HepG2 (cell line): ENCODE data around the gene RSBN1. TPM values are rescaled to one million over a fixed set of nuclear protein-coding genes. Genes with fewer than 3 reads are reported as not detected.
A peak's percentile ranks its signal among the peaks of the same experiment; 100 is the strongest.

Experiments used
- ATAC-seq: fragments of 200-7000 bp; cut with Tn5 transposase; 3 replicates; pipeline ENCODE4 v1.9.1; 2020; ENCODE audit warnings: mild to moderate bottlenecking, moderate library complexity
- BruUV-seq: library from RNA; stranded (reverse); fragments of 400-500 nt; replicated peaks from 2 replicates; lab custom pipeline; 2021; lab: Mats Ljungman, UMichigan
- CTCF ChIA-PET: fragments of 300-600 bp; formaldehyde crosslinking; extraction: SDS; loops from one replicate; lab custom pipeline; 2021; ENCODE audit warnings: low total read pairs, inconsistent platforms, low intra/inter-chr PET ratio; lab: Yijun Ruan, JAX
- POLR2A ChIA-PET: fragments of 350-600 bp; sonication (Branson Sonifier 250); formaldehyde crosslinking; loops from one replicate; lab custom pipeline; 2020; ENCODE audit warnings: antibody characterized with exemption, inconsistent platforms; lab: Yijun Ruan, JAX
- DNase-seq: peaks from one replicate; pipeline ENCODE4 v3.0.0-alpha.2; 2015; ENCODE audit warnings: low spot score
- FAIRE-seq: peaks from 3 replicates; lab custom pipeline; 2011; peaks lifted over from hg19 to GRCh38; lab: Jason Lieb, UNC
- H2AFZ ChIP-seq: one replicate; pipeline ENCODE4 v1.6.1; 2011; ENCODE audit warnings: low read length, inconsistent platforms
- H3K27ac ChIP-seq: fragments of 300-600 bp; 3 replicates; pipeline ENCODE4 v1.8.0; 2011; ENCODE audit warnings: mixed run types, mild to moderate bottlenecking, mixed read lengths, low read length, inconsistent platforms; ENCODE audit not compliant: insufficient read depth; ENCODE audit errors: extremely low read length
- H3K27me3 ChIP-seq, 2 experiments: fragments of 200-600 bp in 1 of 2; 2 replicates in 1 of 2; 3 replicates in 1 of 2; pipeline versions ENCODE4 v1.6.0 to v1.8.0; 2011; ENCODE audit warnings: low read length in 2 of 2, mild to moderate bottlenecking in 2 of 2, moderate library complexity in 2 of 2, inconsistent platforms in 1 of 2; ENCODE audit not compliant: insufficient read depth in 2 of 2, control insufficient read depth in 1 of 2
- H3K36me3 ChIP-seq, 2 experiments: fragments of 200-600 bp in 1 of 2; replicated peaks in 1 of 2; 2 replicates in 1 of 2; 3 replicates in 1 of 2; pipeline versions ENCODE4 v1.5.1 to v1.8.0; 2011; ENCODE audit warnings: low read length in 2 of 2, inconsistent platforms in 1 of 2; ENCODE audit not compliant: insufficient read depth in 2 of 2, control insufficient read depth in 1 of 2
- H3K4me1 ChIP-seq: 2 replicates; pipeline ENCODE4 v1.5.1; 2012; ENCODE audit warnings: low read length, inconsistent platforms; ENCODE audit not compliant: insufficient read depth
- H3K4me2 ChIP-seq: 2 replicates; pipeline ENCODE4 v1.6.0; 2011; ENCODE audit warnings: low read depth, low read length, inconsistent platforms
- H3K4me3 ChIP-seq, 3 experiments: fragments of 200-600 bp in 1 of 3; sonication (generic), shearing (Covaris generic) in 1 of 3; replicated peaks in 1 of 3; 2 replicates each; pipeline ENCODE4 v1.5.1; 2011 to 2016; ENCODE audit warnings: low read length in 3 of 3, inconsistent platforms in 2 of 3, low read depth in 2 of 3, mild to moderate bottlenecking in 2 of 3, control low read depth in 1 of 3, mixed read lengths in 1 of 3; ENCODE audit not compliant: insufficient read depth in 1 of 3
- H3K79me2 ChIP-seq: one replicate; pipeline ENCODE4 v1.6.1; 2011; ENCODE audit warnings: low read length, inconsistent platforms; ENCODE audit not compliant: insufficient read depth
- H3K9ac ChIP-seq: 2 replicates; pipeline ENCODE4 v1.6.0; 2011; ENCODE audit warnings: mild to moderate bottlenecking, low read depth, low read length, inconsistent platforms; ENCODE audit not compliant: insufficient read depth
- H3K9me3 ChIP-seq: 2 replicates; pipeline ENCODE4 v1.5.1; 2012; ENCODE audit warnings: mild to moderate bottlenecking, low read length
- H4K20me1 ChIP-seq: 2 replicates; pipeline ENCODE4 v1.6.0; 2011; ENCODE audit warnings: inconsistent platforms, mild to moderate bottlenecking, low read length, moderate library complexity; ENCODE audit not compliant: insufficient read depth
- BRCA1 ChIP-seq: sonication (generic); formaldehyde crosslinking; IDR thresholded peaks from 2 replicates; pipeline ENCODE4 v1.4.0; 2020; ENCODE audit warnings: missing genetic modification reagents
- EED ChIP-seq: sonication (generic); formaldehyde crosslinking; IDR thresholded peaks from 2 replicates; pipeline ENCODE4 v1.5.0; 2020; ENCODE audit warnings: mild to moderate bottlenecking, missing genetic modification reagents
- RBAK ChIP-seq: sonication (generic); formaldehyde crosslinking; IDR thresholded peaks from 2 replicates; pipeline ENCODE4 v1.5.1; 2020; ENCODE audit warnings: mild to moderate bottlenecking, missing genetic modification reagents
- RXRA ChIP-seq: sonication (generic); formaldehyde crosslinking; IDR thresholded peaks from 2 replicates; pipeline ENCODE4 v1.5.1; 2020; ENCODE audit warnings: missing genetic modification reagents
- SIX1 ChIP-seq: sonication (generic); formaldehyde crosslinking; IDR thresholded peaks from 2 replicates; pipeline ENCODE4 v1.4.0; 2020; ENCODE audit warnings: missing genetic modification reagents, borderline replicate concordance
- SMAD9 ChIP-seq: sonication (generic); formaldehyde crosslinking; IDR thresholded peaks from 2 replicates; pipeline ENCODE4 v1.5.1; 2020; ENCODE audit warnings: mild to moderate bottlenecking, missing genetic modification reagents
- TBL1XR1 ChIP-seq: fragments of 150-350 bp; IDR thresholded peaks from 2 replicates; pipeline ENCODE4 v1.6.1; 2014; ENCODE audit warnings: borderline replicate concordance, low read length; ENCODE audit not compliant: partially characterized antibody
- ZNF230 ChIP-seq: sonication (generic); formaldehyde crosslinking; IDR thresholded peaks from 2 replicates; pipeline ENCODE4 v1.4.0; 2020; ENCODE audit warnings: mild to moderate bottlenecking, missing genetic modification reagents
- ZNF747 ChIP-seq: sonication (generic); formaldehyde crosslinking; IDR thresholded peaks from 2 replicates; pipeline ENCODE4 v1.8.1; 2023; ENCODE audit warnings: missing genetic modification reagents, mild to moderate bottlenecking, borderline replicate concordance
- ZSCAN21 ChIP-seq: sonication (generic); formaldehyde crosslinking; IDR thresholded peaks from 2 replicates; pipeline ENCODE4 v1.8.0; 2022; ENCODE audit warnings: mild to moderate bottlenecking, missing genetic modification reagents, moderate library complexity, borderline replicate concordance
- WGBS: methylation state at CpG from one replicate; pipeline ENCODE4 v1.1.6; 2017; ENCODE audit warnings: low lambda C conversion rate; 5-methylcytosine and 5-hydroxymethylcytosine counted together
- in situ Hi-C: cut with HindIII; loops from 2 replicates; pipeline ENCODE4 v1.10.0; 2017; ENCODE audit warnings: low pct_unique_long_range_greater_than_20kb; ENCODE audit not compliant: extremely low pct_ligation_motif_present
- intact Hi-C: fragments of 100-400 bp; cut with micrococcal nuclease; formaldehyde crosslinking; loops from one replicate; pipeline ENCODE4 v1.10.0; 2022; ENCODE audit not compliant: unreplicated experiment
- polyA plus RNA-seq, 8 experiments: library from polyadenylated mRNA; depleted of rRNA in 3 of 8; stranded (reverse) in 7 of 8; unstranded in 1 of 8; fragments of >200 nt; fragmentation: Illumina TruSeq in 4 of 8; extraction: Trizol in 4 of 8; gene quantifications; 2 replicates each; pipeline versions ENCODE4 v1.2.1 to v1.2.3, GENCODE V29; 2011 to 2016; ENCODE audit warnings: low read depth in 4 of 8, missing spikeins in 1 of 8, mixed read lengths in 1 of 8; ENCODE audit not compliant: insufficient read depth in 1 of 8
- total RNA-seq, 5 experiments: library from RNA; depleted of rRNA; stranded (reverse); fragments of >200 nt; fragmentation: Illumina TruSeq; extraction: Trizol; gene quantifications; 2 replicates each; pipeline ENCODE4 v1.2.3, GENCODE V29; 2016; ENCODE audit warnings: low read depth in 1 of 5
- TF ChIP-seq, protein P1 (sequence below): sonication (generic); formaldehyde crosslinking; conservative IDR thresholded peaks from 2 replicates; pipeline ENCODE4 v1.8.0; 2022; ENCODE audit warnings: mild to moderate bottlenecking, moderate library complexity, missing genetic modification reagents
- TF ChIP-seq, protein P2 (sequence below): sonication (generic); formaldehyde crosslinking; IDR thresholded peaks from 2 replicates; pipeline ENCODE4 v1.9.0; 2021; ENCODE audit warnings: missing genetic modification reagents, mild to moderate bottlenecking, borderline replicate concordance
- TF ChIP-seq, protein P3 (sequence below): sonication (generic); formaldehyde crosslinking; IDR thresholded peaks from 2 replicates; pipeline ENCODE4 v1.5.0; 2020; ENCODE audit warnings: mild to moderate bottlenecking, missing genetic modification reagents
- TF ChIP-seq, protein P4 (sequence below): IDR thresholded peaks from 2 replicates; pipeline ENCODE4 v1.6.1; 2012; ENCODE audit warnings: inconsistent platforms

RSBN1 gene
- total and polyA plus RNA-seq, 2 of the 13 experiments (the other 11 are each of a cell fraction or from before 2014, with no cell fraction given), result 8.3 to 10.4 TPM

- in situ Hi-C loops, result no loop called here
- POLR2A ChIA-PET, result no interaction called here
Measured at GRCh38 chr1:113805639-113806038, 6.6 kb downstream of the RSBN1 start.

GRCh38 chr1:113805256-113805531 lies 7.1 kb downstream of the RSBN1 start:
- H3K79me2 ChIP-seq, result peaks cover 96% of the 10 kb centered on the region
- TF ChIP-seq, protein P1, sequence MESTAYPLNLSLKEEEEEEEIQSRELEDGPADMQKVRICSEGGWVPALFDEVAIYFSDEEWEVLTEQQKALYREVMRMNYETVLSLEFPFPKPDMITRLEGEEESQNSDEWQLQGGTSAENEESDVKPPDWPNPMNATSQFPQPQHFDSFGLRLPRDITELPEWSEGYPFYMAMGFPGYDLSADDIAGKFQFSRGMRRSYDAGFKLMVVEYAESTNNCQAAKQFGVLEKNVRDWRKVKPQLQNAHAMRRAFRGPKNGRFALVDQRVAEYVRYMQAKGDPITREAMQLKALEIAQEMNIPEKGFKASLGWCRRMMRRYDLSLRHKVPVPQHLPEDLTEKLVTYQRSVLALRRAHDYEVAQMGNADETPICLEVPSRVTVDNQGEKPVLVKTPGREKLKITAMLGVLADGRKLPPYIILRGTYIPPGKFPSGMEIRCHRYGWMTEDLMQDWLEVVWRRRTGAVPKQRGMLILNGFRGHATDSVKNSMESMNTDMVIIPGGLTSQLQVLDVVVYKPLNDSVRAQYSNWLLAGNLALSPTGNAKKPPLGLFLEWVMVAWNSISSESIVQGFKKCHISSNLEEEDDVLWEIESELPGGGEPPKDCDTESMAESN (CRISPR knock-in tag), result no peak
- TF ChIP-seq, protein P2, sequence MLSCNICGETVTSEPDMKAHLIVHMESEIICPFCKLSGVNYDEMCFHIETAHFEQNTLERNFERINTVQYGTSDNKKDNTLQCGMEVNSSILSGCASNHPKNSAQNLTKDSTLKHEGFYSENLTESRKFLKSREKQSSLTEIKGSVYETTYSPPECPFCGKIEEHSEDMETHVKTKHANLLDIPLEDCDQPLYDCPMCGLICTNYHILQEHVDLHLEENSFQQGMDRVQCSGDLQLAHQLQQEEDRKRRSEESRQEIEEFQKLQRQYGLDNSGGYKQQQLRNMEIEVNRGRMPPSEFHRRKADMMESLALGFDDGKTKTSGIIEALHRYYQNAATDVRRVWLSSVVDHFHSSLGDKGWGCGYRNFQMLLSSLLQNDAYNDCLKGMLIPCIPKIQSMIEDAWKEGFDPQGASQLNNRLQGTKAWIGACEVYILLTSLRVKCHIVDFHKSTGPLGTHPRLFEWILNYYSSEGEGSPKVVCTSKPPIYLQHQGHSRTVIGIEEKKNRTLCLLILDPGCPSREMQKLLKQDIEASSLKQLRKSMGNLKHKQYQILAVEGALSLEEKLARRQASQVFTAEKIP, result no peak
- TF ChIP-seq RBAK (no peak), ZNF230 (CRISPR knock-in tag) (no peak)

More at GRCh38 chr1:113805639-113806038, 6.6 kb downstream of the RSBN1 start:
- TF ChIP-seq SMAD9 (CRISPR knock-in tag), result no peak
- TF ChIP-seq ZNF747, result no peak
- no peak for TF ChIP-seq ZSCAN21 (CRISPR knock-in tag)
- TF ChIP-seq EED (CRISPR knock-in tag), result no peak
- no peak for TF ChIP-seq RXRA (CRISPR knock-in tag)
- TF ChIP-seq, protein P3, sequence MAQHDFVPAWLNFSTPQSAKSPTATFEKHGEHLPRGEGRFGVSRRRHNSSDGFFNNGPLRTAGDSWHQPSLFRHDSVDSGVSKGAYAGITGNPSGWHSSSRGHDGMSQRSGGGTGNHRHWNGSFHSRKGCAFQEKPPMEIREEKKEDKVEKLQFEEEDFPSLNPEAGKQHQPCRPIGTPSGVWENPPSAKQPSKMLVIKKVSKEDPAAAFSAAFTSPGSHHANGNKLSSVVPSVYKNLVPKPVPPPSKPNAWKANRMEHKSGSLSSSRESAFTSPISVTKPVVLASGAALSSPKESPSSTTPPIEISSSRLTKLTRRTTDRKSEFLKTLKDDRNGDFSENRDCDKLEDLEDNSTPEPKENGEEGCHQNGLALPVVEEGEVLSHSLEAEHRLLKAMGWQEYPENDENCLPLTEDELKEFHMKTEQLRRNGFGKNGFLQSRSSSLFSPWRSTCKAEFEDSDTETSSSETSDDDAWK, result no peak
- no peak for TF ChIP-seq BRCA1 (CRISPR knock-in tag)
- no peak for TF ChIP-seq SIX1 (CRISPR knock-in tag)
- TF ChIP-seq TBL1XR1, result no peak
- TF ChIP-seq, protein P4, sequence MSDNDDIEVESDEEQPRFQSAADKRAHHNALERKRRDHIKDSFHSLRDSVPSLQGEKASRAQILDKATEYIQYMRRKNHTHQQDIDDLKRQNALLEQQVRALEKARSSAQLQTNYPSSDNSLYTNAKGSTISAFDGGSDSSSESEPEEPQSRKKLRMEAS, result no peak
- Histone ChIP-seq H3K27ac (no peak overlapping the region), H3K9ac (no peak overlapping the region), H3K79me2 (peaks cover 96% of the 10 kb centered on the region), H3K9me3 (no peaks in the 10 kb centered on the region), H3K4me3 (no peak overlapping the region), H2AFZ (no peak overlapping the region), H4K20me1 (peaks cover 34% of the 10 kb centered on the region), H3K36me3 (peaks cover 0 to 4% of the 10 kb centered on the region in 2 experiments; a peak in 1 of 5 replicates), H3K4me1 (peaks cover 67% of the 10 kb centered on the region), H3K4me2 (no peak overlapping the region), H3K27me3 (no peaks in the 10 kb centered on the region)
- CTCF ChIA-PET, result no interaction called here
- ATAC-seq (no peak), DNase-seq (no peak), FAIRE-seq (no peak)
- no TSS peak for BruUV-seq
- intact Hi-C loops, result no loop called here
- WGBS, result 96% methylated on average over 4 of the region's 4 CpGs

More at GRCh38 chr1:113805256-113805531, 7.1 kb downstream of the RSBN1 start:
- H3K4me1 ChIP-seq, result peaks cover 67% of the 10 kb centered on the region
- ChIA-PET CTCF (no interaction called here), POLR2A (no interaction called here)
- FAIRE-seq, result no peak
- H4K20me1 ChIP-seq, result peaks cover 30% of the 10 kb centered on the region
- H3K4me3 ChIP-seq, result 0 out of 6 replicates have a peak overlapping the region, but pooled peaks of 1 of the 3 experiments have one; percentile 32
- WGBS, result 81% methylated on average over 6 of the region's 6 CpGs
- peak overlapping the region; percentile 25 for H3K27ac ChIP-seq
- no TSS peak for BruUV-seq
- intact Hi-C loops (no loop called here), in situ Hi-C loops (no loop called here)
- H3K9me3 ChIP-seq, result no peaks in the 10 kb centered on the region
- no peak overlapping the region; the same call in 1 of the 2 replicates for H3K4me2 ChIP-seq
- H3K9ac ChIP-seq, result no peak overlapping the region
- ATAC-seq, result no peak
- no peaks in the 10 kb centered on the region for H3K27me3 ChIP-seq
- H3K36me3 ChIP-seq, result peaks cover 0 to 4% of the 10 kb centered on the region in 2 experiments; a peak in 1 of 5 replicates
- H2AFZ ChIP-seq, result no peak overlapping the region
- no peak for DNase-seq
